Stimulated activated CD8-positive, alpha-beta memory T cell treated with anti-CD3 and anti-CD28 coated beads, Interleukin-15, amount 100 ng/mL, for 1 hour (primary cell): Measurements from ENCODE around the gene HOXB13.
"Not testable (repeated sequence)": the region's sequence is repeated elsewhere in the genome, so short reads cannot be mapped to it uniquely, and the experiment has no call there.

ENCODE experiments used
- DNase-seq: peaks from one replicate; pipeline ENCODE4 v3.0.0-alpha.2; 2020; ENCODE audit warnings: low read depth

HOXB13 gene

GRCh38 chr17:48726114-48726915 is 2.2 kb downstream of the HOXB13 start:
- no peak for DNase-seq

DNA sequence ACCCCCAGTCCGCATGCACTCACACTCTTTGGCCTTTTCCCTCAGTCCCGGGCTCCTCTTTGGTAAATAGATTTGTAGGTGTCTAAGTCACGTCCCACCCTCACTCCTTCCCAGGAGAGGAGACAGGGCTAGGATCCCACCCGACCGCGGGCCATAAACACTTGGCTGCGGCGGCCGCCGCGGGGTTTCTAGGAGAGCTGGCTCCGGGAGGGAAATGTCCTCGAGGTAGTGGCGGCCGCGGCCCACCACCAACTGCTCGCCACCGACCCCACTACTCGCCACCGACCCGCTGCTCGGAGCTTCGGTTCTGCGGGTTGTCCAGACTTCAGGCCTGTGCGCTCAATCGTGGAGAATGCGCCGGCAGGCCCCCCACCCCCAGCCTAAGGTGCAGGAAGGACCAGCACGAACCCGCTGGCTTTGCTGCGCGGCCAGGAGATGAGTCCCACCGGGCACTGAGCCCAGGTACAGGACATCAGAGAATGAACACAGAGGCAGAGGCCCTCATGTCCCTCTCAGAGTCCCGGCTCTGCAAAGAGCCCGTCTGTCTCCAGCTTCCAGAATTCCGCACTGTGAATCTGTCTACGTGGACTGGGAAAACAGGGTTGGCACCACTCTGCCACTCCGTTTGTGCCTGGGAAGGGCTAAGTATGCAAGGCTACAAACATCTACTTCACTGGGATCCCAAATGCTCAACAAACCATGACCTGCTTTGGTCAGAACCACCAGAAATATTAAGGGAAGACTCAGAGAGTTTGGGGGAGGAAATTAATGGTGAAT is 3.1 kb downstream of the HOXB13 start:
- DNase-seq = no peak

- DNase-seq = no peak
Observed at GRCh38 chr17:48725004-48725287, 3.6 kb downstream of the HOXB13 start.

GRCh38 chr17:48724251-48725003 is 4.1 kb downstream of the HOXB13 start:
- DNase-seq = peak; percentile 68

- DNase-seq = no peak
Observed at GRCh38 chr17:48723423-48724250, 4.9 kb downstream of the HOXB13 start.

- DNase-seq = no peak
Observed at GRCh38 chr17:48722915-48723422, 5.6 kb downstream of the HOXB13 start, which contains the start of gene PRAC2. Gene PRAC2, plus strand, starts transcription at chr17:48723185. Its CDS starts 1,226 bp downstream, at chr17:48724411.

GRCh38 chr17:48722201-48722907 is 6.2 kb downstream of the HOXB13 start, which contains the start of gene PRAC1:
Gene PRAC1, minus strand, starts transcription at chr17:48722518. Its CDS starts 126 bp downstream, at chr17:48722392.
- no peak for DNase-seq

DNA sequence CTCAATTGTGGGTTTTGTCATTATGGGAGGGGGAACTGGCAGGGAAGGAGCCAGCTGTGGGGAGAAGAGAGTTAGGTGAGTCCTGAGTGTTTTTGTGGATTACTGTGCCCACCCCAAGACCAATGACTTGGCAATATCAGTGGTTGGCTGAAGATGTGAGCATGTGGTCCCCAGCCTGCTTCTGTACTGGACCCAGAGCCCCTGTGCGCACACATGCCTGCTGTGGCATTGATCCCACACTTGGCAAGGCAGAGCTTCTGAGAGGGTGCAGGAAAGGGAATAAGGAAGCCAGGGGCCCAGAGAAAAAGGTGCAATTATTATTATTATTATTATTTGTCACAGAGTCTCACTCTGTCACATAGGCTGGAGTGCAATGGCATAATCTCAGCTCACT is 7.5 kb downstream of the HOXB13 start:
- DNase-seq = no peak

DNA sequence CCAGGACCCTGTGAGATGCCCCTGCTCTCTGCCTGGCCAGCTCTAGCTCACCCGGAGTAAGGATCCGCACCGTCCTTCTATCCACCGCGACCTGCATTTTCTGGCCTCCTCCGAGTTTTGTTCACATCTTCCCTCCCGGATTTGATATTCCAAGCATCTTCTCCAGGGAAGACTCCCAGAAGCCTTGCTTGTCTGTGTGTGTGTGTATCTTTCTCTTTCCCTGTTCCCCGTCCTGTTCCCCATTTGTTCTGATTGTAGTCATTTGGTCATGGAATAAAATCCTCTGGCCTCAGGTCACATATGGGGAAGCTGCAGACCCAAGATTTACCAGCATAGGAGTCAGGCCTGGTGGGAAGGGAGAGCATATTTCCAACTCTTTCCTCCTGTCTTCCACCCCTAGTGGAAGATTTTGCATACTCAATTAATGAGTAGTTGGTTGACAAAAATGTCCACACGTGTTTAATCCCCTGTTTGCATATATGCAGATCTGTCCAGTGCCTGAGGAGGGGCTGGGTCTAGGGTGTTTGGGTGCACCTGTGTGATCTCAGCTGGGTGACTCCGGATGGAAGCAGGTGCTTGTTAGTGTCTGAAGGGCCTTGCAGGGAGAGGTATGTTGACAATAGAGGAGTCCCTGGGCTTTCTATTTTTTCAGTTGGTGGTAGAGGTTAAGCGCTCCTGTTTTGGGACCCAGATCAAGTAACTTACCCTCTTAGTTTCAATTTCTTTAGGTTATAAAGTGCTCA is 8.1 kb downstream of the HOXB13 start:
- no peak for DNase-seq

- no peak for DNase-seq
Observed at GRCh38 chr17:48719642-48720265, 8.8 kb downstream of the HOXB13 start.

GRCh38 chr17:48718761-48719641 is 9.5 kb downstream of the HOXB13 start:
- no peak for DNase-seq

DNA sequence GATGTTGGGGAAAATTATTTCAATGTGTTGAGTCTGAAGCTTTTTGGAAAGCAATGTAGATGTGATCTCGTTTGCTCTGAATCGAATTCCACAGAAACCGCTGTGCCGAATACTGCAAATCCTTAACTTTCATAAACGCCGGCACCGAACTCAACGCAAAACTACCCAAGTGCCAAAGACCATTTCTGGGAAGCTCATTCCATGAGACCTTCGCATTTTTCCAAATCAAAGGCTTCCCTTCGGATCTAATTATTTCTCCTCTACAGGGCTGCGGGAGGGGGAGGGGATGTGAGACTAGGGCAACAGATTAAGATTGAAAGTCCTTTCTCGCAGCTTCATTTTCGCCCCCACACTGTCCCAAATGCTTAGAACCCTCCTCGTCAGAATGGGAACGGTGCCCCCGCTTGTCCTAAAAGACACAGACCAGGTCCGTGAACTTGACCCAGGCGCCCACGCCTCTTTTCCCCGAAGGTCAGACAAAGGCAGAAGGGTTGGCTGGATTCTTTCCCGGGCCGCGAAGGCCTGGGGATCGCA is 10.3 kb downstream of the HOXB13 start:
- no peak for DNase-seq

DNA sequence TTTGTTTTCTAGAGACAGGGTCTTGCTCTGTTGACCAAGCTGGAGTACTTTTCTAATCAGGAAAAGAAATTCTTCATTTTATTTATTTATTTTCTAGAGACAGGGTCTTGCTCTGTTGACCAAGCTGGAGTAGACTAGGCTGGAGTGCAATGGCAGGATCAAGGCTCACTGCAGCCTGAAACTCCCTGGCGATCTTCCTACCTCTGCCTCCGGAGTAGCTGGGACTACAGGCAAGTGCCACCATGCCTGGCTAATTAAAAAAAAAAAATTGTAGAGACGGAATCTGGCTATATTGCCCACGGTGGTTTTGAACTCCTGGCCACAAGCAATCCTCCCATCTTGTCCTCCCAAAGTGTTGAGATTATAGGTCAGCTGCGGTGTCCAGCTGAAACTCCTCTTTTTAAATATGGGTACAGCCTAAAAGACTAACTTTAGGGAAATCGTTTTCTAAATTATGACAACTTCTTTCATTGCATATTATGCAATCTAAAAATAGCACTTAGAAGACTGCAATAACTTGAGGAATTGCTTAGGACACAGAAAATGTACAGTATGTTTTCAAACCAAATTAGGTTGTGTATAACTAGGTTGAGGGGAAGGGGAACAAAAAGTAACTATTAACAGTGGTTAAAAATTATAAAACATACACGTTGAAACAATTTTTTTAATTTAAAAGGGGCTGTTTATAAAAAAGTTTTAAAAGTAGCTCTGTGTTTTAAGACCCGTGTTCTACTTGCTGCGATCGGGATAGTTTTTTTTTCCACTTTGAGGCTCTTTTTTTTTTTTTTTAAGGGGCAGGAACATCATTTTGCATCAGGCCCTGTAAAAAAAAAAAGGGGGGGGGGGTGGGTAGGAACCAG is 11.0 kb downstream of the HOXB13 start:
- no peak for DNase-seq

DNA sequence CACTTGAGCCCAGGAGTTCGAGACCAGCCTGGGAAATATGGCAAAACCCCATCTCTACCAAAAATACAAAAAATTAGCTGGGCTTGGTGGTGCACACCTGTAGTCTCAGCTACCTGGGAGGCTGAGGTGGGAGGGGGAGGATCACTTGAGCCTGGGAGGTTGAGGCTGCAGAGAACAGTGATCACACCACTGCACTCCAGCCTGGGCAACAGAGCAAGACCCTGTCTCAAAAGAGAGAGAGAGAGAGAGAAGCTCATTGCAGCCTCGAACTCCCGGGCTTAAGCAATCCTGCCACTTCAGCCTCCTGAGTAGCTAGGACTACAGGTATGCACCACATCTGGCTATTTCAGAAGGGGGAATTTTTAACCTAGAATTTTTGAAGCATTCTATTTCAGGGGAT is 12.0 kb downstream of the HOXB13 start:
- DNase-seq = not testable (repeated sequence)

DNA sequence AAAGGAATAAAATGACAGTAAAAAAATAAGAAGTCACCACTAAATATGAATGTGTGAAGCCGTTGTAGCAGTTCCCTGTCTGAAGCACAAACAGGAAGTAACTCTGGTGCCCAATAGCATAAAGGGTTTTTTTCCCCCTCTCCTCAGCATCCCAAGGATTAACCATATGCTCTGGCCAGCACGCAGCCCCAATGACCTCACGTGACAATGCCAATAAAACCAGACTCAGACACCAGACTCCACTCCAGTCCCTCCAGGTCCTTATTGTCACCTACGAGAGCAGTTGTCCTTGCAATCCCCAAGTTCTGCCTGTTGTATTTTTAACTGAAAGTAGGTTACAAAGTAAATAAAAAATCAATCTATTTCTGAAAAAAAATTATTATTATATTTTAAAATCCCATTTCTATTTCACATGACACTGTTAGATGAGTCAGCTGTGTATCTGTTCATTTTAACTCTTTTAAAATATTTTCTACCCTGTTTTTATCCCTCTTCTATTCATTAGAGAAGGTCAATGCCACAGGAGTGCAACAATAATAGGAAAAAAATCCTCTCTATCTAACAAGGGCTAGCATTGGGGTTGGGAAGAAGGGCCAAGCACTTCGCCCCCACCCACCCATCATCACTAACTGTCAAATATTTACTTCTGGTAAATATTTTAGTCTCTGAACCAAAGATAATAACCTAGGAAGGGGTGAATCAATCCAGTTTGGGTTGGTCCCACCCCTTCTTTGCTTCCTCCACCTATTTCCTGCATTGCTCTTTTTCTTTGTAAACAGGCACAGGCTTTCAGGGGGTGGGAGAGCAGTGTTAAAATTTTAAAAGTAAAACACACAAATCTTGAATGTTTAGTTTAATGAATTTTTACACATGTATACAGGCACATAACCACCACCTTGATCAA is 12.8 kb downstream of the HOXB13 start:
- DNase-seq = no peak

DNA sequence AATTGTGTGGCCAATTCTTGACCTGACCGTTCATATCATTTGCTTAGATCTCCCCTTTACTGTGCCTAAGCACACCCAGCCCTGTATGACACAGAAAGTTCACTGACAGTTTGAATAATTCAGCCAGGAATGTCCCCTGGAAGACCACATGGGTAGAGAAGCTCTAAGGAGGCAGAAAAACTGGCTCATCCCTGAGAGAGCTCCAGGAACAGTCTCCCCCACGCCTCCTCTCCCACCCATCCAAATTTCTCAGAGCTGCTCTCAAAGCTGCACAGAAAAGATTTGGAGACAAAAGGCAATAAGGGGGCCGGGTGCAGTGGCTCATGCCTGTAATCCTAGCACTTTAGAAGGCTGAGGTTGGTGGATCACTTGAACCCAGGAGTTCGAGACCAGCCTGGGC is 17.4 kb downstream of the HOXB13 start:
- no peak for DNase-seq
